DMS153 (cell line): ENCODE data around the gene RMI1.
"Not testable (repeated sequence)": the region's sequence is repeated elsewhere in the genome, so short reads cannot be mapped to it uniquely, and the experiment has no call there.

Experiments
- DNase-seq: peaks from one replicate; lab custom pipeline; 2025; lab: John Stamatoyannopoulos, UW

Gene RMI1

GRCh38 chr9:83980395-83981125 is at the start of gene RMI1:
Gene RMI1, plus strand, starts transcription at chr9:83980805. Its CDS starts 20,182 bp downstream, at chr9:84000987.
- peak; percentile 97 for DNase-seq

GRCh38 chr9:83930881-83931280 is 49.7 kb upstream of the RMI1 start:
- DNase-seq: no peak

GRCh38 chr9:83932011-83932410 is 48.6 kb upstream of the RMI1 start:
- DNase-seq: no peak

- DNase-seq: no peak
Measured at GRCh38 chr9:83932851-83933250, 47.8 kb upstream of the RMI1 start.

GRCh38 chr9:83933790-83934189 is 46.8 kb upstream of the RMI1 start:
- no peak for DNase-seq

- DNase-seq: no peak
Measured at GRCh38 chr9:83934569-83935275, 45.9 kb upstream of the RMI1 start.

- DNase-seq: no peak
Measured at GRCh38 chr9:83935276-83935935, 45.2 kb upstream of the RMI1 start.

GRCh38 chr9:83936523-83936922 is 44.1 kb upstream of the RMI1 start:
- no peak for DNase-seq

GRCh38 chr9:83937861-83938455 is 42.6 kb upstream of the RMI1 start:
- DNase-seq: peak; percentile 52

GRCh38 chr9:83940590-83941303 is 39.9 kb upstream of the RMI1 start:
- no peak for DNase-seq

- not testable (repeated sequence) for DNase-seq
Measured at GRCh38 chr9:83948096-83948495, 32.5 kb upstream of the RMI1 start.

- no peak for DNase-seq
Measured at GRCh38 chr9:83956086-83956435, 24.5 kb upstream of the RMI1 start.

GRCh38 chr9:83956436-83957247 is 24.0 kb upstream of the RMI1 start:
- peak; percentile 68 for DNase-seq

GRCh38 chr9:83957248-83957513 is 23.4 kb upstream of the RMI1 start:
- DNase-seq: no peak

GRCh38 chr9:83959061-83959460 is 21.5 kb upstream of the RMI1 start:
- no peak for DNase-seq

GRCh38 chr9:83960991-83961390 is 19.6 kb upstream of the RMI1 start:
- DNase-seq: no peak

- no peak for DNase-seq
Measured at GRCh38 chr9:83962165-83962564, 18.4 kb upstream of the RMI1 start.

- DNase-seq: peak; percentile 26
Measured at GRCh38 chr9:83964973-83965349, 15.6 kb upstream of the RMI1 start.

GRCh38 chr9:83965350-83966208 is 15.0 kb upstream of the RMI1 start:
- no peak for DNase-seq

- DNase-seq: no peak
Measured at GRCh38 chr9:83966209-83966582, 14.4 kb upstream of the RMI1 start.

- DNase-seq: no peak
Measured at GRCh38 chr9:83967073-83967472, 13.5 kb upstream of the RMI1 start.
